ENCODE data around the gene LAMTOR3. TPM values are rescaled to one million over a fixed set of nuclear protein-coding genes. Genes with fewer than 3 reads are reported as not detected.

The LAMTOR3 gene
- total and polyA plus RNA-seq, 2 experiments from 2014 or later = 40.8 to 64.5 TPM

GRCh38 chr4:99860521-99860920 is 33.7 kb downstream of the LAMTOR3 start (continued):
- TF ChIP-seq CTCF (conservative IDR thresholded peaks at IDR 0.05; ENCODE audit: low read depth in 2 of 2) = no peak
- no peak for TF ChIP-seq ZNF114 (CRISPR knock-in tag; IDR thresholded peaks at IDR 0.05)
- no peak for TF ChIP-seq CREB1 (CRISPR knock-in tag; IDR thresholded peaks at IDR 0.05; ENCODE audit: low read depth)
- no peak for TF ChIP-seq ETS1 (IDR thresholded peaks at IDR 0.05)
- TF ChIP-seq, protein P1, sequence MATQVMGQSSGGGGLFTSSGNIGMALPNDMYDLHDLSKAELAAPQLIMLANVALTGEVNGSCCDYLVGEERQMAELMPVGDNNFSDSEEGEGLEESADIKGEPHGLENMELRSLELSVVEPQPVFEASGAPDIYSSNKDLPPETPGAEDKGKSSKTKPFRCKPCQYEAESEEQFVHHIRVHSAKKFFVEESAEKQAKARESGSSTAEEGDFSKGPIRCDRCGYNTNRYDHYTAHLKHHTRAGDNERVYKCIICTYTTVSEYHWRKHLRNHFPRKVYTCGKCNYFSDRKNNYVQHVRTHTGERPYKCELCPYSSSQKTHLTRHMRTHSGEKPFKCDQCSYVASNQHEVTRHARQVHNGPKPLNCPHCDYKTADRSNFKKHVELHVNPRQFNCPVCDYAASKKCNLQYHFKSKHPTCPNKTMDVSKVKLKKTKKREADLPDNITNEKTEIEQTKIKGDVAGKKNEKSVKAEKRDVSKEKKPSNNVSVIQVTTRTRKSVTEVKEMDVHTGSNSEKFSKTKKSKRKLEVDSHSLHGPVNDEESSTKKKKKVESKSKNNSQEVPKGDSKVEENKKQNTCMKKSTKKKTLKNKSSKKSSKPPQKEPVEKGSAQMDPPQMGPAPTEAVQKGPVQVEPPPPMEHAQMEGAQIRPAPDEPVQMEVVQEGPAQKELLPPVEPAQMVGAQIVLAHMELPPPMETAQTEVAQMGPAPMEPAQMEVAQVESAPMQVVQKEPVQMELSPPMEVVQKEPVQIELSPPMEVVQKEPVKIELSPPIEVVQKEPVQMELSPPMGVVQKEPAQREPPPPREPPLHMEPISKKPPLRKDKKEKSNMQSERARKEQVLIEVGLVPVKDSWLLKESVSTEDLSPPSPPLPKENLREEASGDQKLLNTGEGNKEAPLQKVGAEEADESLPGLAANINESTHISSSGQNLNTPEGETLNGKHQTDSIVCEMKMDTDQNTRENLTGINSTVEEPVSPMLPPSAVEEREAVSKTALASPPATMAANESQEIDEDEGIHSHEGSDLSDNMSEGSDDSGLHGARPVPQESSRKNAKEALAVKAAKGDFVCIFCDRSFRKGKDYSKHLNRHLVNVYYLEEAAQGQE (IDR thresholded peaks at IDR 0.05; ENCODE audit: unreplicated experiment) = no peak
- TF ChIP-seq ZNF331 (CRISPR knock-in tag; IDR thresholded peaks at IDR 0.05; ENCODE audit: low read depth) = no peak
- no peak for TF ChIP-seq NANOG (IDR thresholded peaks at IDR 0.05; ENCODE audit: borderline replicate concordance)
- no peak for TF ChIP-seq EZH2phosphoT487 (IDR thresholded peaks at IDR 0.05; ENCODE audit: unreplicated experiment)
- TF ChIP-seq EZH2 (IDR thresholded peaks at IDR 0.05; ENCODE audit: low read depth, unreplicated experiment) = no peak
- no peak for TF ChIP-seq POLR2AphosphoS5 (IDR thresholded peaks at IDR 0.05; ENCODE audit: low read depth)

DNA sequence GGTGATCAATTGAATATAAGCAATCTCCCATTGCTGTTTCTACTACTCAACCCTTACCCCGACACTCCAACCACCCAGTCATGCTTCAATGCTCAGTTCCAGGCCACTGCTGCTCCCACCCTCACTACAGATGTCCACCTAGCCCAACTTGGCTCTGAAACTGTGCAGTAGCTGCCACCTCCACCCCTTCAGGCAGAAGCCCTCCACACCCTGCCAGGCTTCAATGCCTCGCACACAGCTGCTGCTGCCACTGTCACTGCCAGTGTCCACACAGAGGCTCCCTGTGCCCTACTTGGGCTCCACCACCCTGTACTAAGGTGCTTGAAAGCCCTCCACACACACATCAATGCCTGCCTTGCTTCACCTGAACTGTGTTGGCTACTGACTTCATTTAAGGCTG is 34.6 kb downstream of the LAMTOR3 start:
- Histone ChIP-seq H3K4me1 (ENCODE audit: insufficient read depth) (peaks cover 8% of the 10 kb centered on the region), H3K4me3 (no peak overlapping the region), H3K27ac (ENCODE audit: low read depth) (no peak overlapping the region), H4K20me1 (replicated peaks; ENCODE audit: insufficient read depth) (no peaks in the 10 kb centered on the region), H2AFZ (no peak overlapping the region), H3F3A (replicated peaks; ENCODE audit: low read depth) (no peaks in the 10 kb centered on the region), H3K79me2 (replicated peaks; ENCODE audit: insufficient read depth) (no peaks in the 10 kb centered on the region), H3K9me2 (ENCODE audit: insufficient read depth) (no peaks in the 10 kb centered on the region), H3K36me3 (ENCODE audit: insufficient read depth) (no peaks in the 10 kb centered on the region), H3K4me2 (no peak overlapping the region), H3K27me3 (ENCODE audit: insufficient read depth) (no peaks in the 10 kb centered on the region)
- Mint-ChIP-seq H3K27me3 (ENCODE audit: insufficient read depth, low read depth, poor library complexity) (peaks cover 5% of the 10 kb centered on the region), H3K27ac (no peak overlapping the region), H3K4me3 (no peak overlapping the region), H3K36me3 (ENCODE audit: low read depth) (no peaks in the 10 kb centered on the region), H3K4me1 (peaks cover 10% of the 10 kb centered on the region; the same call in 2 of the 3 replicates), H3K9me3 (no peaks in the 10 kb centered on the region)
- no peak for DNase-seq (ENCODE audit: low spot score)
- TF ChIP-seq EZH2phosphoT487 (IDR thresholded peaks at IDR 0.05; ENCODE audit: unreplicated experiment) (no peak), STAT1 (IDR thresholded peaks at IDR 0.05; ENCODE audit: unreplicated experiment) (no peak), ZNF331 (CRISPR knock-in tag; IDR thresholded peaks at IDR 0.05; ENCODE audit: low read depth) (no peak), EZH2 (IDR thresholded peaks at IDR 0.05; ENCODE audit: low read depth, unreplicated experiment) (no peak), NANOG (IDR thresholded peaks at IDR 0.05; ENCODE audit: borderline replicate concordance) (no peak), ETS1 (IDR thresholded peaks at IDR 0.05) (no peak)
- TF ChIP-seq, protein P1 (IDR thresholded peaks at IDR 0.05; ENCODE audit: unreplicated experiment) = no peak
- no peak for ATAC-seq

All from GM23338 (cell line).